Stimulated activated naive CD8-positive, alpha-beta T cell treated with anti-CD3 and anti-CD28 coated beads, Interleukin-15, amount 100 ng/mL, for 72 hours (primary cell): Measurements from ENCODE around the gene GSTP1.
"Not testable (repeated sequence)": the region's sequence is repeated elsewhere in the genome, so short reads cannot be mapped to it uniquely, and the experiment has no call there.

ENCODE experiments used
- ATAC-seq: fragments of 150-1000 bp; cut with Tn5 transposase; 2 replicates; pipeline ENCODE4 v1.10.0; 2021; ENCODE audit warnings: mild to moderate bottlenecking, moderate library complexity
- DNase-seq, 2 donors: peaks; one replicate each; pipeline ENCODE4 v3.0.0; 2021 to 2022
- H3K27ac Mint-ChIP-seq, 2 donors: one replicate each; pipeline ENCODE4 v1.8.0; 2022; ENCODE audit warnings: mild to moderate bottlenecking in 2 of 2, mixed read lengths in 2 of 2, moderate library complexity in 2 of 2
- H3K27me3 Mint-ChIP-seq: one replicate; pipeline ENCODE4 v1.8.0; 2022; ENCODE audit warnings: mixed read lengths
- H3K4me1 Mint-ChIP-seq: one replicate; pipeline ENCODE4 v1.8.0; 2022; ENCODE audit warnings: mild to moderate bottlenecking, mixed read lengths
- H3K4me3 Mint-ChIP-seq, 2 donors: one replicate each; pipeline ENCODE4 v1.8.0; 2022; ENCODE audit warnings: mild to moderate bottlenecking in 2 of 2, mixed read lengths in 2 of 2, moderate library complexity in 1 of 2
- H3K9me3 Mint-ChIP-seq, 2 donors: one replicate each; pipeline ENCODE4 v1.8.0; 2022; ENCODE audit warnings: mixed read lengths in 2 of 2

Gene GSTP1

DNA sequence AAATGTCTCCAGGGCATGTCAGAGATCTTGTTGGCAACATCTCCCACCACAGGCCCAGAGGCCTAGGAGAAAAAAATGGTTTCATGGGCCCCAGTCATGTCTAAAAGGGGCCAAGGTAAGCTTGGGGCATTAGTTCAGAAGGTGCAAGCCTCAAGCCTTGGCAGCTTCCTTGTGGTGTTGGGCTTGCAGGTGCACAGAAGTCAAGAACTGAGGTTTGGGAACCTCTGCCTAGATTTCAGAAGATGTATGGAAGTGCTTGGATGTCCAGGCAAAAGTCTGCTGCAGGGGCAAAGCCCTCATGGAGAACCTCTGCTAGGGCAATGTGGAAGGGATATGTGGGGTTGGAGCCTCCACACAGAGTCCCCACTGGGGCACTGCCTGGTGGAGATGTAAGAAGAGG is 31.9 kb upstream of the GSTP1 start:
- Mint-ChIP-seq H3K27me3 (peaks cover 14% of the 10 kb centered on the region), H3K9me3 (peaks cover 13 to 20% of the 10 kb centered on the region in 2 donors)
- H3K27ac Mint-ChIP-seq, H3K4me1 Mint-ChIP-seq, H3K4me3 Mint-ChIP-seq, DNase-seq, ATAC-seq: not testable (repeated sequence)

DNA sequence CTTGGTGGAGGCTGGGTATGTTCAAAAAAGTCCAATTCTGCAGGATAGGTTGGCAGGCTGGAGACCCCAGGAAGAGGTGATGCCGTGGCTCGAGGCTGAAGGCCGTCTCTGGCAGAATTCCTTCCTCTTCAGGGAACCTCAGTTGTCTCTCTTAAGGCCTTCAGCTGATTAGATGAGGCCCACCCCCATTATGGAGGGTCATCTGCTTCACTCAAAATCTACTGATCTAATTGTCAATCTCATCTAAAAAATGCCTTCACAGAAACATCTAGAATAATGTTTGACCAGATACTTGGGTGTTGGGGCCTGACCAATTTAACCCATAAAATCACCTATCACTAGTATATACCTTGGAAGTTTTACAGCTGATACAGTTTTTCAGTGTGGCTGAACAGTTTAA is 27.4 kb upstream of the GSTP1 start:
- Mint-ChIP-seq H3K27ac (no peak overlapping the region), H3K4me1 (no peaks in the 10 kb centered on the region), H3K9me3 (peaks cover 7 to 13% of the 10 kb centered on the region in 2 donors), H3K4me3 (no peak overlapping the region), H3K27me3 (peaks cover 21% of the 10 kb centered on the region)
- ATAC-seq = no peak
- no peak for DNase-seq

DNA sequence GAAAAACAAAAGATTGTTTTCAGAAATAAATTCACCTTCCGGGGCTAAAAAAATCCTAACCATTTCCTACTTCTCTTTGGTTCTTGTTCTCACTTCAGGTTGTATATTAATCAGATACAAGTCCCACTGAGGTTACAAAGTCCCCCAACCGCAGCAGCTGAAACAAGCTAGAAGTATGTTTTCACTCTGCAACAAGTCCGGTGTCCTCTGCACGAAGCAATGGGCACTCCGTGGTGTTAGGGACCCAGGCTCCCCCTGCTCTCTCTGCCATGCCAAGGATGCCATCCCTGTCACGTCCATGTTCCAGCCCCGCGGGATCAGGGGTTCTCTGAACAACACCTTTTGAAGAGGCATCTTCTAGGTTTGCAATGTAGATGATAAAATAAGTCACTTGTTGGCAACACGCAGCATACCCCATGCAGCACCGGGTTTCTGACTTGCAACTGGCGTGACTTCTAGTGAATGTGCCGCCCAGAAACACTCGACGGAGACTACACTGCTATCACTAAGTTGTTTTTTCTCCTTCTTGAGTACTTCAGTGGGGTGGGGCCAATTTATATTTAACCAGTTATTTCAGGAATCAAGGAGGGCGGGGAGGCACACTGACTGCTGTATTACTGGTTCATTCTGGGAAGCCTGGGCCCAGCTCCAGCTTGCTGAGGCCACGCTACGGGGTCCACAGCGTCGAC is 25.4 kb upstream of the GSTP1 start:
- no peak overlapping the region for H3K27ac Mint-ChIP-seq
- H3K9me3 Mint-ChIP-seq = no peaks in the 10 kb centered on the region
- H3K27me3 Mint-ChIP-seq = peaks cover 17% of the 10 kb centered on the region
- DNase-seq (no peak), ATAC-seq (no peak)
- no peak overlapping the region for H3K4me3 Mint-ChIP-seq
- H3K4me1 Mint-ChIP-seq = peaks cover 18% of the 10 kb centered on the region

DNA sequence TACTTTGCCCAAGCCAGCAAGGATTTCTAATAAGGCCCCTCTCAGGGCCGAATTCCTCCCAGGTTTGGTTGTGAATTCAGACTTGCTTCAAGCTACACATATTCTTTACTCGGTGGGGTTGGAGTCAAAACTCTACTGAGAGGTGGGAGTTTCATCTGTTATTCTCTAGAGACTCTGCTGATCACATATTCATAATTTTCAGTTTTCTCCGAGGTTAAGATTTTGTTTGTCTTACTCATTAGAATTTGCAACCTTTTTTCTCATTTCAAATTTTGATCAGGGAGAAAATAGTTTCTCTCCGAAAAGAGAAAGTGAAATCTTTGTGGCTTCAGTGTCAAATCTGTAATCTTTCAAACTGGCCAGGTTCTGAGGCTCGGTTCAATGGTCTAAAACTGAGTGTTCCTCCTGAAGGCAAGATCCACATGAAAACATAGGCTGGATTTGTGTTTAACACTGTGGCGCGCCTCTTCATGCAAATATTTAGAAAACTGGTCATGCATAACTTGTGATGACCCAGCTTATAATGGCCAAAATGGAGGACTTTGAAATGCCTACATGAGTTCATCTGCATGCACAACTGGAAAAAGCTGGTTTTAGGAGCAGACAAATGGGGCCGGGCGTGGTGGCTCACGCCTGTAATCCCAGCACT is 21.5 kb upstream of the GSTP1 start:
- peak overlapping the region in 1 of 2 donors; percentile 86 for H3K27ac Mint-ChIP-seq
- peaks cover 24% of the 10 kb centered on the region for H3K27me3 Mint-ChIP-seq
- peak; percentile 87 for ATAC-seq
- peak overlapping the region in 1 of 2 donors; percentile 24 for H3K4me3 Mint-ChIP-seq
- H3K9me3 Mint-ChIP-seq = no peaks in the 10 kb centered on the region
- H3K4me1 Mint-ChIP-seq = peaks cover 18% of the 10 kb centered on the region
- DNase-seq = no peak

DNA sequence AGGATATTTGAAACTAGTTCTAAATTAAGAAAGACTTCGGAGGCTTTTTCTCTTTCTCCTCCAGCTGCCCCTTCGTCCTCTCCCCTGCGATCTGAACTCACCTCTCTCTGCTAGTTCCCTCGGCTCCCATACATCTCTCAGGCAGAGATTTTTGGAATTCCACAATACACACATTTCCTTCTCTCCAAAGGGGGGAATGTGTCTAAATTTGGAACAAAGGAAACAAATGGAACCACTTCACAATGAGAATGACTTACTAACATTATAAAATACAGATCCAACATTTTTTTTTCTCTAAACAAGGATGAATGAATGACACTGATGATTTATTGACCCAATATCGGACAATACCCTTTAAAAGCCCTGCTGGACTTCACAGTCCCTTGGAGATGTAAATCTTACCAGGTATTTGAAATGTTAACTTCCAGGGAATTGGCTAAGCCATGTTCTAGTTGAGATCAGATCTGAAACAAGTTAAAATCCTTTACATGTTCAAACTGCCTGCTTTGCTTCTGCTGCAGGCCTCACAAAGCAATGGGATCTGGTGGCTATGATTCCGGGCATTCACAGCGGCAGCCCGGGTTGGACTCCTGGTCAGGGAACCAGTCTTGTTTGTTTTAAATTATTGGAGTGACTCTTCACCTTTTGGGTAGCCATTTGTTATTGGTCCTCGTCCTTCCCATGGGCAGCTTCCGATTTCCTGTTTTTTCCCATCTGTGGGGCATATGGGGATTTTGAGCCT is 20.5 kb upstream of the GSTP1 start:
- Mint-ChIP-seq H3K27ac (no peak overlapping the region), H3K27me3 (peaks cover 24% of the 10 kb centered on the region), H3K9me3 (no peaks in the 10 kb centered on the region), H3K4me3 (peak overlapping the region in 1 of 2 donors; percentile 26), H3K4me1 (peaks cover 18% of the 10 kb centered on the region)
- no peak for DNase-seq
- no peak for ATAC-seq

DNA sequence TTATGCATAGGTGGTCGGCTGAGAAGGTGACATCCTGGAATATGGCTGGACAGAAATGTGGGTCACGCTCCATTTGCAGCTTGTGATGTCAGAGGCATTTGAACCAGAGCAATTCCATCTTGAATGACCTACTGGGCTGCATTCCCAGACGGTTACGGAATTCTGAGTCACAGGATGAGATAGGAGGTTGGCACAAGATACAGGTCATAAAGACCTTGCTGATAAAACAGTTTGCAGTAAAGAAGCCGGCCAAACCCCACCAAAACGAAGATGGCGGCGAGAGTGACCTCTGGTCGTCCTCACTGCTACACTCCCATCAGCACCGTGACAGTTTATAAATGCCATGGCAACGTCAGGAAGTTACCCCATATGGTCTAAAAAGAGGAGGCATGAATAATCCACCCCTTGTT is 19.9 kb upstream of the GSTP1 start:
- Mint-ChIP-seq H3K27me3 (peaks cover 21% of the 10 kb centered on the region), H3K4me1 (peaks cover 18% of the 10 kb centered on the region)
- H3K4me3 Mint-ChIP-seq, DNase-seq, H3K27ac Mint-ChIP-seq, ATAC-seq, H3K9me3 Mint-ChIP-seq: not testable (repeated sequence)

DNA sequence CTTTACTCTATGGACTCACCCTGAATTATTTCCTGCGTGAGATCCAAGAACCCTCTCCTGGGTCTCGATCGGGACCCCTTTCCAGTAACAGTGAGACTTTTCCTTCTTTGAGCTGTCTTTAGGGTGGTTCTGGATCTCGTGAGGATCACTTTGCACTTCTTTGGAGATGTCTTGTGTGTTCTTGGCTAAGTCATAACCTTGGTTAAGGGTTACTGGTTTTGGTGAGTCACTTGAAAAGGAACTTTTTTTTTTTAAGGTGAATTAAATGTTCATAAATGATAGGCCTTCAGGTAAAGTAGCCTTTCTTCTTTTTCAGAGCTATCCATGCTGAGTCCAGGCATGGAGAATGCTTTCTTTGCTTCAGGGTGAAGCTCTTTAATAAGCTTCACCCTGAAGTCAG is 19.4 kb upstream of the GSTP1 start:
- no peak for DNase-seq
- peaks cover 16% of the 10 kb centered on the region for H3K27me3 Mint-ChIP-seq
- no peaks in the 10 kb centered on the region for H3K9me3 Mint-ChIP-seq
- ATAC-seq = no peak
- H3K4me3 Mint-ChIP-seq = no peak overlapping the region
- H3K4me1 Mint-ChIP-seq = peaks cover 18% of the 10 kb centered on the region
- H3K27ac Mint-ChIP-seq = no peak overlapping the region

DNA sequence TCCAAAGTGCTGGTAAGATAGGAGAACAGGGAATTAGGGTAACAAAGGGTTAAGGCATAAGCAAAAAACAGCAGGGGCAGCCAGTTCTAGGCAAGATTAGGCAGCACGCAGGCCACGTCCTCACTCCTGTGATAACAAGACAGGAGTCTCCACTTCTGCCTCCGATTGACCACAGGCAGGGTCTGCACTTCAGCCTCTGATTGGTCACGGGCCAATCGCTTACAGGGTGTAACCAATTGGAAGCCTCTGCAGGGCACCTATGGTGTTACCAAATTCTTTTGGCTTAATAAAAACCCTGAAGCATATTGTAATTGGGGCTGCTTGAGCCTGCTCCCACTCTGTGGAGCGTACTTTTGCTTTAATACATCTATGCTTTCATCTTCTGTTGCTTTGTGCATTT is 12.2 kb upstream of the GSTP1 start:
- no peak for DNase-seq
- Mint-ChIP-seq H3K4me3 (no peak overlapping the region), H3K4me1 (peaks cover 6% of the 10 kb centered on the region), H3K27me3 (peaks cover 22% of the 10 kb centered on the region), H3K27ac (no peak overlapping the region), H3K9me3 (no peaks in the 10 kb centered on the region)
- ATAC-seq = no peak

DNA sequence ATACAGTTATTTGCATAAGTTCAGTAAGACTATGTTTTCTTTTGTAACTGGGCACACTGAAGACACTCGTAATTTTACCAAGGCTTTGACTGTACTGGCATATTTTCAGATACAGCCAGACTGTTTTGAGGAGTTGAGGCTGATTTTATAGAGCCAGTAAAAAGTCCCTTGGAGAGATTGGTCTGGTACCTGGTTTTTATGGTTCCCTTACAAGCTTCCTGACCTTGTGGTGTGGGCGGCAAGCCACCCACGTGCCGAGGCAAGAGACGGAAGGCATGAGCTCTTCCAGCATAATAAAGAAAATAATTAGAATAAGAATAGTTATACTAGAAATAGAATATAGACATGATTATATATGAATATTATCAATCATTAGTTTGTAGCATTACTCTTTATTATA is 11.3 kb upstream of the GSTP1 start:
- peaks cover 6% of the 10 kb centered on the region for H3K4me1 Mint-ChIP-seq

DNA sequence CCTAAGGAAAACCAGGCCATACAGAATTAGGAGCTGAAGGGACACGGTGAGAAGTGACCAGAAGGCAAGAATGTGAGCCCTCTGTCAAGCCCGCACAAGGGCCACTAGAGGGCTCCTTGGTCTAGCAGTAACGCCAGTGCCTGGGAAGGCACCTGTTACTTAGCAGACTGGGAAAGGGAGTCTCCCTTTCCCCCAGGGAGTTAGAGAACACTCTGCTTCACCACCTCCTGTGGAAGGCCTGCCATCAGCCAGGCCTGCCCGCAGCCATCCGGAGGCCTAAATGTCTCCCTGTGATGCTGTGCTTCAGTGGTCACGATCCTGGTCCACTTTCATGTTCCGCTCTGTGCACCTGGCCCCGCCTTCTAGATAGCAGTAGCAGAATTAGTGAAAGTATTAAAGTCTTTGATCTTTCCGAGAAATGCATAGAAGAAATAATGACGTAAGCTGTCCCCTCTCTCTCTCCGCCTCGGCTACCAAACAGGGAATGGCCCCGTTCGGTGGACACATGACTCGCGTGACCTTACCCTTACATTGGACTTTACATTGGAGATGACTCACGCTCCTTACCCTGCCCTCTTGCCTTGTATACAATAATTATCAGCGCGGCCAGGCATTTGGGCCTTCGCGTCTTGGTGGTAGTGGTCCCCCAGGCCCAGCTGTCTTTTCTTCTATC is 10.7 kb upstream of the GSTP1 start:
- H3K27me3 Mint-ChIP-seq = peaks cover 34% of the 10 kb centered on the region
- H3K4me1 Mint-ChIP-seq = peaks cover 6% of the 10 kb centered on the region
- no peak overlapping the region for H3K4me3 Mint-ChIP-seq
- DNase-seq (peak in 1 of 2 donors; percentile 35), ATAC-seq (no peak)
- no peaks in the 10 kb centered on the region for H3K9me3 Mint-ChIP-seq
- H3K27ac Mint-ChIP-seq = no peak overlapping the region

More for the DNA sequence above, 11.3 kb upstream of the GSTP1 start:
- ATAC-seq (no peak), DNase-seq (no peak)
- no peaks in the 10 kb centered on the region for H3K9me3 Mint-ChIP-seq
- H3K27me3 Mint-ChIP-seq = peaks cover 30% of the 10 kb centered on the region
- H3K4me3 Mint-ChIP-seq = no peak overlapping the region
- H3K27ac Mint-ChIP-seq = no peak overlapping the region

DNA sequence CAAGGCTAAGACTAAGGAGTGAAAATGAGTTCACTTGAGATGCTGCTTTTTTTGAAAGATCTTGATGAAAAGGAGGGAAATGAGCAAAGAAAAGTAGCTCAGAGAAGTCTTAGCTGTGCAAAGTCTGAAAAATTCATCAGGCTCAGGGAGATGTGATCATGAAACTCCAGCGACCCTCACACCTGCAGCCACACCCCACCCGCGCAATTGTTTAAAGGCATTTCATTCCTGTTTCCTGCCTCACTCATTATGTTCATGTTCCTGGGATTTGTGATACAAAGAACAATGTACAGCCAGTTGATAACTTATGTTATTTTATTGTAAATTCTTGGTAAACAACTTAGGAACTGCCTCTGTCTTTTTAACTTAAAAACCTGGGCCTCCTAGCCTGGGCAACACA is 8.7 kb upstream of the GSTP1 start:
- Mint-ChIP-seq H3K4me1 (peaks cover 17% of the 10 kb centered on the region), H3K9me3 (no peaks in the 10 kb centered on the region), H3K27me3 (peaks cover 46% of the 10 kb centered on the region), H3K27ac (no peak overlapping the region), H3K4me3 (no peak overlapping the region)
- DNase-seq (no peak), ATAC-seq (no peak)

DNA sequence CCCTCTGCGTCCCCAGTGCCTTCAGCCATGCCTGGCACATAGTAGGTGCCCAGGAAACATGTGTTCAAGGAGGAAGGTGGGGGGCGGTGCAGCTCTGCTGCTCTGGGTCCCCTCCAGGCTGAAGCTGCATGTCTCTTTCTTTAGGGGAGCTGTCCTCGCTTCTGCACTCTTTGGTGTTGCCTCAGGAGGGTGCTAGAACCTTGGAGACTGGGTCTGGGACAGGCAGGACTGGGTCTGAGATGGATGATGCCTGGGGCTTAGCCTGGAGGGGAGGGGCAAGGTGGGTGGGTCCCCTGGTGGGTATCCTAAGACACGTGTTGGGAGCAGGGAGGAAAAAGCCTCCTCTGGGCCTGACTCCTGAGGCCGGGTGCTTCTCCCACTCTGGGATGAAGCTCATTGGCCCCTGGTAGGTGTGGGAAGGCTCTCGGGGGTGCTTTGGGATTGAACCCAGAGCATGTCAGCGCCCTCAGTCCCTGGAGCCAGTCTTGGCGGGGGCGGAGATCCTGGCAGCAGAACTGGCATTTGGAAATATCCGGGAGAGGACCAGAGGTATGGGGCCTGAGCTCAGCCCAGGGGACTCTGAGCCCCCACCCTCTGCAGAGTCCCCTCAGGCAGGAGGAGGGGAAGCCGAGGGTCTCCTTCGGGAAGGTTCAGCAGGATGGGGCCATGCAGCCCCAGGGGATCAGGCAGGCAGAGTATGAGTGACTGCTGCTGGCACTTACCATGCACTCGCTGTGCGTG is 6.7 kb upstream of the GSTP1 start:
- H3K4me1 Mint-ChIP-seq = peaks cover 21% of the 10 kb centered on the region
- peak; percentile 56 for ATAC-seq
- no peaks in the 10 kb centered on the region for H3K9me3 Mint-ChIP-seq
- H3K27me3 Mint-ChIP-seq = peaks cover 51% of the 10 kb centered on the region
- no peak overlapping the region for H3K27ac Mint-ChIP-seq
- H3K4me3 Mint-ChIP-seq = no peak overlapping the region
- no peak for DNase-seq

DNA sequence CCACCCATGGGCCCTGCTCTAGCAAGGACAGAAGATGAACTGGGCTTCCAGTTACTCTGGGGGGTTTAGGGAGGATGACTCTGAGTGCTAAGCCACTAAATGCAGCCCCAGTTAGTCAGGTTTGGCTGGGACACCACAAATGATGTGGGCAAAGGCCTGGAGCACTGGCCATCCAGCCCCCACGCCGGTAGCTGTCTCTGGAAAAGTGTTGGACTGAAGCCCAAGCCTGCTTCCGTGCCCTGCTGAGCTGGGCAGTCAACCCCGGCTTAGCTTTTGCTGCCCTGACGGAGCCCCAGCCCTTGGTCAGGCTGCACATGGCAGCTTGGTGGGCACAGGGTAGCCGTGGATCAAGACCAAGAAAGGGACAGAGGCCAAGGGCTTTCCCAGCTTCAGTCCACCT is 5.7 kb upstream of the GSTP1 start:
- Mint-ChIP-seq H3K27ac (no peak overlapping the region), H3K4me1 (peaks cover 29% of the 10 kb centered on the region), H3K4me3 (no peak overlapping the region), H3K9me3 (no peaks in the 10 kb centered on the region), H3K27me3 (peaks cover 51% of the 10 kb centered on the region)
- ATAC-seq = no peak
- no peak for DNase-seq

DNA sequence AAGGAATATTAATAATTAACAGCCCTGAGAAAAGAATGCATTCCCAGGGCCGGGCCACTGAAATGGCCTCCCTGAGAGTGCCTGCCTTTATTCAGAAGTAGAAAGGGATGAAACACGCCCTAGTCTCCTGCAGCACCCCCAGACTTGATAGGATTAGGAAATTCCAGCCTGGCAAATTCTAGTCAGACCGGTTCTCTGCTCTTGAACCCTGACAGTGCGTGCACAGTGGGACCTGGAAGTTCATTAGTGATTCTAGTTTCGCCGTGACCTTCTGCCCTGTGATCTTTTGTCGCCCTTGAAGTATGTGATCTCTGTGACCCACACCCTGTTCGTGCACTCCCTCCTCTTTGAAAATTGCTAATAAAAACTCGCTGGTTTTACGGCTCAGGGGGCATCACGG is 2.1 kb upstream of the GSTP1 start:
- Mint-ChIP-seq H3K27ac (no peak overlapping the region), H3K9me3 (peaks cover under 1 to 3% of the 10 kb centered on the region in 2 donors), H3K4me3 (no peak overlapping the region), H3K27me3 (peaks cover 44% of the 10 kb centered on the region), H3K4me1 (peaks cover 56% of the 10 kb centered on the region)
- ATAC-seq (no peak), DNase-seq (no peak)

DNA sequence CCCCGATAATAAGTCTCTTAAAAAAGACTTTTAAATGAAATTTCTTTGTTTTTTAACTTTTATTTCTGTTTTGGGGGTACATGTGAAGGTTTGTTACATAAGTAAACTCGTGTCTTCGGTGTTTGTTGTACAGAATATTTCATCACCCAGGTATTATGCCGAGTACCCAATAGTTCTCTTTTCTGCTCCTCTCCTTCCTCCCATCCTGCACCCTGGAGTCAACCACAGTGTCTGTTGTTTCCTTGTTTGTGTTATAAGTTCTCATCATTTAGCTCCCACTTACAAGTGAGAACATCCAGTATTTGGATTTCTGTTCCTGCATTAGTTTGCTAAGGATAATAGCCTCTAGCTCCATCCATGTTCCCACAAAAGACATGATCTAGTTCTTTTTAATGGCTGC is 1.6 kb upstream of the GSTP1 start:
- H3K4me1 Mint-ChIP-seq = peaks cover 59% of the 10 kb centered on the region
- H3K9me3 Mint-ChIP-seq = peaks cover 5 to 8% of the 10 kb centered on the region in 2 donors
- peak overlapping the region in 1 of 2 donors; percentile 97 for H3K4me3 Mint-ChIP-seq

More for the DNA sequence above, 1.6 kb upstream of the GSTP1 start:
- Mint-ChIP-seq H3K27ac (no peak overlapping the region), H3K27me3 (peaks cover 39% of the 10 kb centered on the region)
- DNase-seq (no peak), ATAC-seq (no peak)
